H9 (cell line): ENCODE data around the gene TMEM186. TPM values are rescaled to one million over a fixed set of nuclear protein-coding genes. Genes with fewer than 3 reads are reported as not detected.
A peak's percentile ranks its signal among the peaks of the same experiment; 100 is the strongest.

ENCODE experiments used
- DNase-seq: peaks from one replicate; pipeline ENCODE4 v3.0.0-alpha.2; 2017
- H2AFZ ChIP-seq: one replicate; pipeline ENCODE4 v1.6.1; 2013; ENCODE audit warnings: mild to moderate bottlenecking, low read length, control low read depth, moderate library complexity
- H2AK5ac ChIP-seq: 2 replicates; pipeline ENCODE4 v1.6.1; 2013; ENCODE audit warnings: low read length, control low read depth, mixed read lengths; ENCODE audit not compliant: insufficient read length
- H2BK120ac ChIP-seq: one replicate; pipeline ENCODE4 v1.6.1; 2013; ENCODE audit warnings: low read depth, mild to moderate bottlenecking, low read length, control low read depth, inconsistent platforms; ENCODE audit not compliant: poor library complexity, severe bottlenecking
- H2BK12ac ChIP-seq: 2 replicates; pipeline ENCODE4 v1.6.1; 2013; ENCODE audit warnings: low read length, control low read depth, mixed read lengths, low read depth; ENCODE audit not compliant: insufficient read length
- H2BK15ac ChIP-seq: 2 replicates; pipeline ENCODE4 v1.6.1; 2013; ENCODE audit warnings: low read depth, low read length, control low read depth
- H2BK20ac ChIP-seq: one replicate; pipeline ENCODE4 v1.6.1; 2013; ENCODE audit warnings: low read depth, mild to moderate bottlenecking, low read length, control low read depth, inconsistent platforms; ENCODE audit not compliant: poor library complexity, severe bottlenecking
- H2BK5ac ChIP-seq: 2 replicates; pipeline ENCODE4 v1.6.1; 2013; ENCODE audit warnings: low read length, control low read depth, mixed read lengths; ENCODE audit not compliant: insufficient read length
- H3K14ac ChIP-seq: 2 replicates; pipeline ENCODE4 v1.6.1; 2013; ENCODE audit warnings: low read length, control low read depth; ENCODE audit not compliant: insufficient read depth
- H3K18ac ChIP-seq: 2 replicates; pipeline ENCODE4 v1.6.1; 2013; ENCODE audit warnings: low read depth, mild to moderate bottlenecking, mixed read lengths, low read length, control low read depth; ENCODE audit not compliant: insufficient read length
- H3K23ac ChIP-seq: 2 replicates; pipeline ENCODE4 v1.6.1; 2013; ENCODE audit warnings: low read length, control low read depth, mixed read lengths, low read depth; ENCODE audit not compliant: insufficient read length
- H3K23me2 ChIP-seq: 2 replicates; pipeline ENCODE4 v1.6.1; 2013; ENCODE audit warnings: low read depth, mild to moderate bottlenecking, mixed read lengths, low read length, control low read depth; ENCODE audit not compliant: insufficient read length, poor library complexity, severe bottlenecking
- H3K27ac ChIP-seq: 2 replicates; pipeline ENCODE4 v1.5.1; 2013; ENCODE audit warnings: low read length, control low read depth, mixed read lengths, low read depth; ENCODE audit not compliant: insufficient read length
- H3K27me3 ChIP-seq: 2 replicates; pipeline ENCODE4 v1.6.1; 2013; ENCODE audit warnings: low read length, control low read depth, inconsistent platforms; ENCODE audit not compliant: insufficient read depth
- H3K4ac ChIP-seq: 2 replicates; pipeline ENCODE4 v1.6.1; 2013; ENCODE audit warnings: low read depth, mild to moderate bottlenecking, control low read depth, inconsistent platforms, low read length, moderate library complexity
- H3K4me1 ChIP-seq: 2 replicates; pipeline ENCODE4 v1.6.1; 2013; ENCODE audit warnings: low read length, control low read depth, inconsistent platforms; ENCODE audit not compliant: insufficient read depth
- H3K4me2 ChIP-seq: 2 replicates; pipeline ENCODE4 v1.6.1; 2013; ENCODE audit warnings: low read length, control low read depth, mixed read lengths; ENCODE audit not compliant: insufficient read length, insufficient read depth
- H3K56ac ChIP-seq: 2 replicates; pipeline ENCODE4 v1.6.1; 2013; ENCODE audit warnings: low read depth, mild to moderate bottlenecking, mixed read lengths, low read length, control low read depth; ENCODE audit not compliant: insufficient read length
- H3K79me1 ChIP-seq: 2 replicates; pipeline ENCODE4 v1.6.1; 2013; ENCODE audit warnings: low read depth, mild to moderate bottlenecking, moderate library complexity, low read length, control low read depth, inconsistent platforms; ENCODE audit not compliant: insufficient read depth, poor library complexity, severe bottlenecking
- H3K79me2 ChIP-seq: 2 replicates; pipeline ENCODE4 v1.6.1; 2013; ENCODE audit warnings: low read length, control low read depth, inconsistent platforms; ENCODE audit not compliant: insufficient read depth
- H3K9ac ChIP-seq: 2 replicates; pipeline ENCODE4 v1.6.1; 2013; ENCODE audit warnings: low read length, control low read depth, mixed read lengths; ENCODE audit not compliant: insufficient read length; ENCODE audit errors: extremely low read depth
- H3K9me3 ChIP-seq: one replicate; pipeline ENCODE4 v1.6.1; 2013; ENCODE audit warnings: low read depth, low read length, inconsistent platforms; ENCODE audit not compliant: control insufficient read depth
- H3T11ph ChIP-seq: one replicate; pipeline ENCODE4 v1.6.1; 2013; ENCODE audit warnings: mild to moderate bottlenecking, low read length, control low read depth, inconsistent platforms
- H4K20me1 ChIP-seq: one replicate; pipeline ENCODE4 v1.6.1; 2013; ENCODE audit not compliant: control insufficient read depth, insufficient read length, insufficient read depth
- H4K5ac ChIP-seq: 2 replicates; pipeline ENCODE4 v1.6.1; 2013; ENCODE audit warnings: low read depth, mild to moderate bottlenecking, mixed read lengths, low read length, control low read depth; ENCODE audit not compliant: insufficient read length
- H4K8ac ChIP-seq: replicated peaks from 2 replicates; pipeline ENCODE4 v1.6.1; 2013; ENCODE audit warnings: low read length, control low read depth, mixed read lengths, low read depth; ENCODE audit not compliant: insufficient read length
- H4K91ac ChIP-seq: 2 replicates; pipeline ENCODE4 v1.6.1; 2013; ENCODE audit warnings: low read depth, mild to moderate bottlenecking, moderate library complexity, mixed read lengths, low read length, control low read depth; ENCODE audit not compliant: insufficient read length
- H3K27ac Mint-ChIP-seq, 3 experiments: 2 replicates in 2 of 3; 3 replicates in 1 of 3; pipeline ENCODE4 v1.8.0; 2020 to 2021; ENCODE audit warnings: mixed read lengths in 3 of 3, mild to moderate bottlenecking in 1 of 3, moderate library complexity in 1 of 3
- H3K27me3 Mint-ChIP-seq: 2 replicates; pipeline ENCODE4 v1.8.0; 2021; ENCODE audit warnings: low read depth, mild to moderate bottlenecking, moderate library complexity, mixed read lengths
- H3K36me3 Mint-ChIP-seq, 3 experiments: 2 replicates in 2 of 3; 3 replicates in 1 of 3; pipeline ENCODE4 v1.8.0; 2020 to 2021; ENCODE audit warnings: low read depth in 3 of 3, mixed read lengths in 3 of 3; ENCODE audit not compliant: insufficient read depth in 1 of 3
- H3K4me1 Mint-ChIP-seq, 2 experiments: 2 replicates each; pipeline ENCODE4 v1.8.0; 2020; ENCODE audit warnings: mixed read lengths in 2 of 2
- H3K4me3 Mint-ChIP-seq, 2 experiments: 2 replicates in 1 of 2; 3 replicates in 1 of 2; pipeline ENCODE4 v1.8.0; 2020 to 2021; ENCODE audit warnings: mild to moderate bottlenecking in 2 of 2, mixed read lengths in 2 of 2, moderate library complexity in 1 of 2
- H3K9me3 Mint-ChIP-seq, 2 experiments: 2 replicates in 1 of 2; 3 replicates in 1 of 2; pipeline ENCODE4 v1.8.0; 2020; ENCODE audit warnings: mild to moderate bottlenecking in 2 of 2, mixed read lengths in 2 of 2, moderate library complexity in 1 of 2
- CTCF ChIP-seq: fragments of 200-600 bp; sonication (generic); conservative IDR thresholded peaks from 3 replicates; pipeline ENCODE4 v1.8.0; 2021; ENCODE audit warnings: antibody characterized with exemption, mild to moderate bottlenecking
- WGBS: extraction: QIAGEN DNeasy Blood & Tissue Kit; methylation state at CpG from one replicate; pipeline ENCODE4 v1.1.7; 2013; ENCODE audit warnings: missing lambda C conversion rate, low lambda C conversion rate, mixed read lengths; ENCODE audit not compliant: insufficient read length; ENCODE audit errors: extremely low coverage; 5-methylcytosine and 5-hydroxymethylcytosine counted together
- total RNA-seq: library from RNA; stranded (reverse); gene quantifications from 2 replicates; pipeline ENCODE4 v1.2.1, GENCODE V29; 2021

TMEM186 gene
- total RNA-seq, 1 experiment from 2014 or later = 9.6 TPM

GRCh38 chr16:8795818-8796217 lies 1.6 kb downstream of the TMEM186 start:
- Histone ChIP-seq H4K5ac (no peak overlapping the region), H2AFZ (no peak overlapping the region), H3K79me1 (no peaks in the 10 kb centered on the region), H2BK20ac (no peak overlapping the region), H3K27me3 (no peaks in the 10 kb centered on the region), H2BK120ac (no peak overlapping the region), H4K91ac (no peak overlapping the region), H4K20me1 (no peaks in the 10 kb centered on the region), H3K4me1 (0 out of 2 replicates have a peak, but pooled peaks cover 2% of the 10 kb centered on the region), H2BK15ac (no peak overlapping the region), H3K9me3 (no peaks in the 10 kb centered on the region), H3K9ac (no peak overlapping the region), H3K14ac (no peak overlapping the region), H2AK5ac (no peak overlapping the region), H3K23ac (no peak overlapping the region), H4K8ac (no peak overlapping the region), H3T11ph (no peak overlapping the region), H2BK5ac (no peak overlapping the region), H3K4ac (no peak overlapping the region), H2BK12ac (no peak overlapping the region), H3K79me2 (peaks cover 18% of the 10 kb centered on the region), H3K4me2 (no peak overlapping the region), H3K18ac (no peak overlapping the region), H3K27ac (no peak overlapping the region), H3K23me2 (peaks cover 4% of the 10 kb centered on the region), H3K56ac (no peak overlapping the region)
- DNase-seq = no peak
- Mint-ChIP-seq H3K27ac (no peak overlapping the region), H3K36me3 (peaks cover 0 to 22% (median 15%) of the 10 kb centered on the region in 3 experiments; a peak in 5 of 7 replicates), H3K4me3 (peak overlapping the region; percentile 5 to 95; a peak in 2 of 5 replicates), H3K4me1 (peaks cover 18 to 19% of the 10 kb centered on the region in 2 experiments), H3K27me3 (no peaks in the 10 kb centered on the region), H3K9me3 (no peaks in the 10 kb centered on the region)
- no peak for TF ChIP-seq CTCF
- WGBS = no CpG with 5 or more reads among the region's 10 CpGs
